Measurements from ENCODE around the gene PCYT2.

GRCh38 chr17:81920612-81921536 lies 9.7 kb upstream of the PCYT2 start:
- TF ChIP-seq POLR2A (IDR thresholded peaks at IDR 0.05; ENCODE audit: low read depth) (no peak), CTCF (IDR thresholded peaks at IDR 0.05) (no peak), POLR2AphosphoS5 (IDR thresholded peaks at IDR 0.05) (no peak), EP300 (IDR thresholded peaks at IDR 0.05) (no peak)

All from esophagus muscularis mucosa (tissue), 4 donors.